ENCODE data around the gene PIK3AP1. TPM values are rescaled to one million over a fixed set of nuclear protein-coding genes. Genes with fewer than 3 reads are reported as not detected.

The PIK3AP1 gene
- total and polyA plus RNA-seq, 10 of the 15 experiments (the other 5 are each of a cell fraction or from before 2014, with no cell fraction given), result 26.2 to 306 (median 119) TPM

DNA sequence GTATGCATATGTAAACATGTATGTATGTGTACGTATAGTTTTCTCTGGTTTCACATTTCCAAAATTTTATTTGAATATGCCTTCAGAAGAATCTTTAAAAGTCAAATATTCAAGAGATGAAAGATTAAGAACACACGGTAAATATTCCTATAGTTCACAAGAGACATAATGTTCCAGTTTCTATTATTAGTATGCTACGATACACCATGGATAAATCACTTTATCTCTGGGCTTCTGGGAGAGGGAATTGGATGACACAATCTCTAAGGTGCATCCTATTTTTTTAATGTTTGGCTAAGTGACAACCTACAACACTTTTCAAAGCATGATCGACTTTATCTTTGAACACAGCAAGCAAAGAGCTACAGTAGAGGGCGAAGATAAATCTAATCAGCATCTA is 147.3 kb downstream of the PIK3AP1 start:
- in situ Hi-C loops (cut with MboI), result no loop called here
- Histone ChIP-seq H3K4me2 (ENCODE audit: control insufficient read depth, insufficient read depth) (no peak overlapping the region), H3K27ac (ENCODE audit: control insufficient read depth, insufficient read depth) (no peak overlapping the region), H3K36me3 (ENCODE audit: control insufficient read depth in 2 of 2, insufficient read depth in 2 of 2, low read length in 1 of 2) (peaks cover 0 to 11% of the 10 kb centered on the region in 2 experiments; a peak in 3 of 4 replicates), H3K4me3 (no peak overlapping the region), H4K20me1 (ENCODE audit: control insufficient read depth, insufficient read depth) (peaks cover 4% of the 10 kb centered on the region), H3K9me3 (replicated peaks; ENCODE audit: control insufficient read depth, insufficient read depth, low read length) (no peaks in the 10 kb centered on the region; the same call in 2 of the 3 replicates), H3K27me3 (replicated peaks in 1 of 2; ENCODE audit: control insufficient read depth in 2 of 2, insufficient read depth in 2 of 2, low read length in 1 of 2) (no peaks in the 10 kb centered on the region), H2AFZ (ENCODE audit: control insufficient read depth, low read depth, low read length) (no peak overlapping the region), H3K9ac (ENCODE audit: control insufficient read depth, insufficient read depth, low read length) (no peak overlapping the region), H3K4me1 (ENCODE audit: control insufficient read depth, insufficient read depth, low read length) (peaks cover 10% of the 10 kb centered on the region; the same call in 1 of the 2 replicates), H3K79me2 (ENCODE audit: control insufficient read depth, insufficient read depth, low read length) (peaks cover 75% of the 10 kb centered on the region)
- WGBS (ENCODE audit: insufficient coverage, insufficient replicate concordance, low lambda C conversion rate, missing lambda C conversion rate), result 96% methylated on average over 5 of the region's 5 CpGs
- CTCF ChIA-PET, result interaction anchor here (0.9 kb wide), 1 partner anchor 12 kb away, joined by 3 read pairs; no protein-coding TSS in a partner anchor
- SMC1A ChIA-PET (ENCODE audit: uncharacterized antibody, unreplicated experiment), result interaction anchor here (1.1 to 1.9 kb wide), 3 partner anchors 10 to 23 kb away, joined by 3 to 7 read pairs (median 3); no protein-coding TSS in a partner anchor
- RAD21 ChIA-PET (ENCODE audit: unreplicated experiment), result no interaction called here
- TF ChIP-seq MYB (IDR thresholded peaks at IDR 0.05; ENCODE audit: borderline replicate concordance, low read depth, low read length) (no peak), ZNF24 (IDR thresholded peaks at IDR 0.05) (no peak), MYC (IDR thresholded peaks at IDR 0.05; ENCODE audit: insufficient read depth, insufficient read length, insufficient replicate concordance, low read length, severe bottlenecking) (no peak), BMI1 (IDR thresholded peaks at IDR 0.05; ENCODE audit: borderline replicate concordance) (no peak), RB1 (IDR thresholded peaks at IDR 0.05; ENCODE audit: borderline replicate concordance) (no peak), ZNF384 (IDR thresholded peaks at IDR 0.05; ENCODE audit: borderline replicate concordance, low read depth, low read length) (no peak), TARDBP (IDR thresholded peaks at IDR 0.05; ENCODE audit: borderline replicate concordance) (no peak), RCOR1 (conservative IDR thresholded peaks at IDR 0.05; ENCODE audit: low read depth, low read length) (no peak), FOXM1 (IDR thresholded peaks at IDR 0.05; ENCODE audit: low read depth, low read length) (no peak), NFXL1 (IDR thresholded peaks at IDR 0.05; ENCODE audit: borderline replicate concordance) (no peak), ZNF217 (IDR thresholded peaks at IDR 0.05) (no peak), SMC3 (IDR thresholded peaks at IDR 0.05; ENCODE audit: borderline replicate concordance, low read length) (no peak), DPF2 (IDR thresholded peaks at IDR 0.05) (no peak), HDGF (IDR thresholded peaks at IDR 0.05) (no peak)
- TF ChIP-seq, protein P1, sequence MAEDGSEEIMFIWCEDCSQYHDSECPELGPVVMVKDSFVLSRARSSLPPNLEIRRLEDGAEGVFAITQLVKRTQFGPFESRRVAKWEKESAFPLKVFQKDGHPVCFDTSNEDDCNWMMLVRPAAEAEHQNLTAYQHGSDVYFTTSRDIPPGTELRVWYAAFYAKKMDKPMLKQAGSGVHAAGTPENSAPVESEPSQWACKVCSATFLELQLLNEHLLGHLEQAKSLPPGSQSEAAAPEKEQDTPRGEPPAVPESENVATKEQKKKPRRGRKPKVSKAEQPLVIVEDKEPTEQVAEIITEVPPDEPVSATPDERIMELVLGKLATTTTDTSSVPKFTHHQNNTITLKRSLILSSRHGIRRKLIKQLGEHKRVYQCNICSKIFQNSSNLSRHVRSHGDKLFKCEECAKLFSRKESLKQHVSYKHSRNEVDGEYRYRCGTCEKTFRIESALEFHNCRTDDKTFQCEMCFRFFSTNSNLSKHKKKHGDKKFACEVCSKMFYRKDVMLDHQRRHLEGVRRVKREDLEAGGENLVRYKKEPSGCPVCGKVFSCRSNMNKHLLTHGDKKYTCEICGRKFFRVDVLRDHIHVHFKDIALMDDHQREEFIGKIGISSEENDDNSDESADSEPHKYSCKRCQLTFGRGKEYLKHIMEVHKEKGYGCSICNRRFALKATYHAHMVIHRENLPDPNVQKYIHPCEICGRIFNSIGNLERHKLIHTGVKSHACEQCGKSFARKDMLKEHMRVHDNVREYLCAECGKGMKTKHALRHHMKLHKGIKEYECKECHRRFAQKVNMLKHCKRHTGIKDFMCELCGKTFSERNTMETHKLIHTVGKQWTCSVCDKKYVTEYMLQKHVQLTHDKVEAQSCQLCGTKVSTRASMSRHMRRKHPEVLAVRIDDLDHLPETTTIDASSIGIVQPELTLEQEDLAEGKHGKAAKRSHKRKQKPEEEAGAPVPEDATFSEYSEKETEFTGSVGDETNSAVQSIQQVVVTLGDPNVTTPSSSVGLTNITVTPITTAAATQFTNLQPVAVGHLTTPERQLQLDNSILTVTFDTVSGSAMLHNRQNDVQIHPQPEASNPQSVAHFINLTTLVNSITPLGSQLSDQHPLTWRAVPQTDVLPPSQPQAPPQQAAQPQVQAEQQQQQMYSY (CRISPR knock-in tag; IDR thresholded peaks at IDR 0.05), result no peak
- TF ChIP-seq, protein P2, sequence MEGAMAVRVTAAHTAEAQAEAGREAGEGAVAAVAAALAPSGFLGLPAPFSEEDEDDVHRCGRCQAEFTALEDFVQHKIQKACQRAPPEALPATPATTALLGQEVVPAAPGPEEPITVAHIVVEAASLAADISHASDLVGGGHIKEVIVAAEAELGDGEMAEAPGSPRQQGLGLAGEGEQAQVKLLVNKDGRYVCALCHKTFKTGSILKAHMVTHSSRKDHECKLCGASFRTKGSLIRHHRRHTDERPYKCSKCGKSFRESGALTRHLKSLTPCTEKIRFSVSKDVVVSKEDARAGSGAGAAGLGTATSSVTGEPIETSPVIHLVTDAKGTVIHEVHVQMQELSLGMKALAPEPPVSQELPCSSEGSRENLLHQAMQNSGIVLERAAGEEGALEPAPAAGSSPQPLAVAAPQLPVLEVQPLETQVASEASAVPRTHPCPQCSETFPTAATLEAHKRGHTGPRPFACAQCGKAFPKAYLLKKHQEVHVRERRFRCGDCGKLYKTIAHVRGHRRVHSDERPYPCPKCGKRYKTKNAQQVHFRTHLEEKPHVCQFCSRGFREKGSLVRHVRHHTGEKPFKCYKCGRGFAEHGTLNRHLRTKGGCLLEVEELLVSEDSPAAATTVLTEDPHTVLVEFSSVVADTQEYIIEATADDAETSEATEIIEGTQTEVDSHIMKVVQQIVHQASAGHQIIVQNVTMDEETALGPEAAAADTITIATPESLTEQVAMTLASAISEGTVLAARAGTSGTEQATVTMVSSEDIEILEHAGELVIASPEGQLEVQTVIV (IDR thresholded peaks at IDR 0.05; ENCODE audit: borderline replicate concordance, partially characterized antibody), result no peak
- intact Hi-C loops (cut with micrococcal nuclease; ENCODE audit: unreplicated experiment), result loop anchor here (2.0 kb wide), 1 partner anchor 36 kb away; no protein-coding TSS in a partner anchor
- no peak for ATAC-seq
- DNase-seq (ENCODE audit: low read depth, low spot score), result no peak
- FAIRE-seq, result no peak
- no TSS peak for BruUV-seq (replicated peaks)
- POLR2A ChIA-PET, result interaction anchor here (0.6 to 2.1 kb wide), 2 partner anchors 10 to 169 kb away, joined by 3 to 8 read pairs; no protein-coding TSS in a partner anchor

Data from GM12878 (cell line).